Fibroblast of villous mesenchyme (primary cell): Measurements from ENCODE around the gene RIPK1. TPM values are rescaled to one million over a fixed set of nuclear protein-coding genes. Genes with fewer than 3 reads are reported as not detected.
"Not testable (repeated sequence)": the region's sequence is repeated elsewhere in the genome, so short reads cannot be mapped to it uniquely, and the experiment has no call there.

Experiments
- DNase-seq: peaks from one replicate; pipeline ENCODE4 v3.0.0-alpha.2; 2010; ENCODE audit warnings: low read depth
- H3K4me3 ChIP-seq: 2 replicates; pipeline ENCODE4 v1.5.1; 2011; ENCODE audit warnings: low read depth, mild to moderate bottlenecking, low read length
- total RNA-seq: library from RNA; depleted of rRNA; stranded (reverse); fragments of >200 nt; gene quantifications from 2 replicates; pipeline ENCODE4 v1.2.3, GENCODE V29; 2012
- TF ChIP-seq, protein P1 (sequence below): IDR thresholded peaks from 2 replicates; pipeline ENCODE4 v1.5.1; 2012; ENCODE audit warnings: low read depth, mild to moderate bottlenecking, low read length; ENCODE audit not compliant: insufficient read depth

Gene RIPK1
- total RNA-seq, 1 donor = 28.5 TPM

DNA sequence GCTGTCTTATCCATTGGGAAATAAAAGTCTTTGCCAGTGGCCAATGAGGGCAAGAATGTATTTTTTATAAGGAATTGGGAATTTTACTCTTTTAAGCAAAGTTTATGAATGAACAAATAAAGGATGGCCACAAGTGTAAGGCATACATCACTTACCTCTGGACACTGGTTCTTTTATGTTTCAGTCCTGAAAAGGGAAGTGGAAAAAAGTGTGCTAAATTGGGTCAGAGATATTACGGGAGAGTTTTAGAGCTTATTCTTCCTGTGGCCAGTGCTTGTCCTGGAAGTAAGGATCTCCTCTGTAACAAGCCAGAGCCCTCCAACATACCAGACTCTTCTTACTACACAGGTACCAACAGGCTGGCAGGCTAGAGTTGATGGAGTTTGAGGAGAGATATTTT, 22.5 kb upstream of the RIPK1 start:
- DNase-seq = no peak
- TF ChIP-seq, protein P1, sequence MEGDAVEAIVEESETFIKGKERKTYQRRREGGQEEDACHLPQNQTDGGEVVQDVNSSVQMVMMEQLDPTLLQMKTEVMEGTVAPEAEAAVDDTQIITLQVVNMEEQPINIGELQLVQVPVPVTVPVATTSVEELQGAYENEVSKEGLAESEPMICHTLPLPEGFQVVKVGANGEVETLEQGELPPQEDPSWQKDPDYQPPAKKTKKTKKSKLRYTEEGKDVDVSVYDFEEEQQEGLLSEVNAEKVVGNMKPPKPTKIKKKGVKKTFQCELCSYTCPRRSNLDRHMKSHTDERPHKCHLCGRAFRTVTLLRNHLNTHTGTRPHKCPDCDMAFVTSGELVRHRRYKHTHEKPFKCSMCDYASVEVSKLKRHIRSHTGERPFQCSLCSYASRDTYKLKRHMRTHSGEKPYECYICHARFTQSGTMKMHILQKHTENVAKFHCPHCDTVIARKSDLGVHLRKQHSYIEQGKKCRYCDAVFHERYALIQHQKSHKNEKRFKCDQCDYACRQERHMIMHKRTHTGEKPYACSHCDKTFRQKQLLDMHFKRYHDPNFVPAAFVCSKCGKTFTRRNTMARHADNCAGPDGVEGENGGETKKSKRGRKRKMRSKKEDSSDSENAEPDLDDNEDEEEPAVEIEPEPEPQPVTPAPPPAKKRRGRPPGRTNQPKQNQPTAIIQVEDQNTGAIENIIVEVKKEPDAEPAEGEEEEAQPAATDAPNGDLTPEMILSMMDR = no peak
- no peak overlapping the region for H3K4me3 ChIP-seq

GRCh38 chr6:3046295-3046694, 22.0 kb upstream of the RIPK1 start:
- TF ChIP-seq, protein P1 = no peak
- H3K4me3 ChIP-seq = no peak overlapping the region
- DNase-seq = no peak

- not testable (repeated sequence) for DNase-seq, H3K4me3 ChIP-seq
Observed at GRCh38 chr6:3048009-3048408, 20.3 kb upstream of the RIPK1 start.

DNA sequence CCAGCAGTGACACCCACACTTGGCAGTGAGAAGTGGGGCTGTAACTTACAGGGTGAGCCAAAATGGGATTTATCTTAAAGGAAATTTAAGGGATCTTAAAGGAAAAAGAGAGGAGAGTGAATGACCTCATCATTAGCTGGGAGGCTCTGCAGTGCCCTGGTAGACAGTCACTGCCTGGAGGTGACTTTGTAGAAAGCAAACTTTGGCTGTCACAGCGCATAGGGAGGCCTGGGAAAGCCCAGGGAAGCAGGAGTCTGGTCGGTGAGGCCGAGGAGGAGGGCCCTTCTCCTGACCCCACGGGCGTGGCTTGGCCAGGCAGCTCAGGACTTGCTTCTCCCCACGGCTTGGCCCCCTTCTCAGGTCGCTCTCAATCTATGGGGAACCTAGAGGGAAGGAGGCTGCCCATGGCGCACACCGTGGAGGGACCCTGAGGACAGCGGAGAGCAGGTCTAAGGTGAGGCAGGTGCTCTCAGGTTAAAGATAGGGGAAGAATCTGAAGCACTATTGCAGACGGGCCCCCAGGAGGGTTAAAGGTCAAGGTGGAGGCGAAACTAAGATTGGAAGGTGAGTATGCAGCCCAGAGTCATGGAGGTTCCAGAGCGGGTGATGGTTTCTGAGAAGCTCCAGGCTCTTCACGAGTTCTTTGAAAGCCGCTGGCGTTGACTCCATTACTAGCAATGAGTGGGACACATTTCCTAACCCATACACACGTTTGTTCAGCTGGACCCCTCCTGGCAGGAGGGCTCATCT, 15.6 kb upstream of the RIPK1 start:
- no peak for DNase-seq
- no peak overlapping the region for H3K4me3 ChIP-seq
- TF ChIP-seq, protein P1 = no peak

DNA sequence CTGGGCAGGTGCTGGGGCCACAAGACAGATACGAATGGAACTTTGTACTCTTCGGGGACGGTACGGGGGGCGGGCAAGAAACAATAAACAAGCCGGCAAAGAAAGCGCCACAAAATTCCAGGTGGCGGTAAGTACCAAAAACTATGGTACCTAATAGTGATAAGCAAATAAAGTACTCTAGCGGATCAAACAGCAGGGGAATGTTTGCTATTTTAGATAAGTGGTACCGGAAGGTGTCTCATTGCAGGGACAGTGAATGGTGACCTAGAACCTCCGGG, 15.1 kb upstream of the RIPK1 start:
- peak overlapping the region; percentile 49 for H3K4me3 ChIP-seq
- no peak for DNase-seq
- TF ChIP-seq, protein P1 = no peak

DNA sequence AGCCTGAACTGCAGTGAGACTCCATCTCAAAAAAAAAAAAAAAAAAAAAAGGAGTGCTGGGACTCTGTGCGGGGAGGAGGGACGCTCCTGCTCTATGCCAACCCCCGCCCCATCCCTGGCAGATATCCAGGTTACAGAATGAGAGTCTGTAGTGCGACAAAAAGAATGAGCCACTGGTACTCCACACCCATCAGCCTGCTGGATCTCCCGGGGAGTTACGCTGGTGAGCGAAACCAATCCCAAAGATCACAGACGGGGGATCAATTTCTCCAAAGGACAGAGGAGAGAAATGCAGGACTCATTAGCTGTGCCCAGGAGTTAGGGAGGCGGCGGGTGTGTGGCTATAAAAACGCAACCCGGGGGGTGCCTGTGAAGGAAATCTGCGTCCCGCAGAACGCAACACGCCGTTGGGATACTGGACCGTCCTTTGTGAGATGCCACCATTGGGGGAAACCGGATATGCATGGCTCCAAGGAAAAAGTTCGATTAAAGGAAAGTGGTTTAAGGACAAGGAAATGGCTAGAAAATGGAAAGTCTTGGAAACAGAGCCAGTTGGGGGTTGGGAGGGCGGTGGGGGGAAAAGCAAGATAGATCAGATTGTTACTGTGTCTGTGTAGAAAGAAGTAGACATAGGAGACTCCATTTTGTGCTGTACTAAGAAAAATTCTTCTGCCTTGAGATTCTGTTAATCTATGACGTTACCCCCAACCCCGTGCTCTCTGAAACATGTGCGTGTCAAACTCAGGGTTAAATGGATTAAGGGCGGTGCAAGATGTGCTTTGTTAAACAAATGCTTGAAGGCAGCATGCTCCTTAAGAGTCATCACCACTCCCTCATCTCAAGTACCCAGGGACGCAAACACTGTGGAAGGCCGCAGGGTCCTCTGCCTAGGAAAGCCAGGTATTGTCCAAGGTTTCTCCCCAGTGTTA, 13.8 kb upstream of the RIPK1 start:
- not testable (repeated sequence) for DNase-seq
- H3K4me3 ChIP-seq = peak overlapping the region; percentile 39

GRCh38 chr6:3055158-3055499, 13.2 kb upstream of the RIPK1 start:
- not testable (repeated sequence) for H3K4me3 ChIP-seq, DNase-seq

DNA sequence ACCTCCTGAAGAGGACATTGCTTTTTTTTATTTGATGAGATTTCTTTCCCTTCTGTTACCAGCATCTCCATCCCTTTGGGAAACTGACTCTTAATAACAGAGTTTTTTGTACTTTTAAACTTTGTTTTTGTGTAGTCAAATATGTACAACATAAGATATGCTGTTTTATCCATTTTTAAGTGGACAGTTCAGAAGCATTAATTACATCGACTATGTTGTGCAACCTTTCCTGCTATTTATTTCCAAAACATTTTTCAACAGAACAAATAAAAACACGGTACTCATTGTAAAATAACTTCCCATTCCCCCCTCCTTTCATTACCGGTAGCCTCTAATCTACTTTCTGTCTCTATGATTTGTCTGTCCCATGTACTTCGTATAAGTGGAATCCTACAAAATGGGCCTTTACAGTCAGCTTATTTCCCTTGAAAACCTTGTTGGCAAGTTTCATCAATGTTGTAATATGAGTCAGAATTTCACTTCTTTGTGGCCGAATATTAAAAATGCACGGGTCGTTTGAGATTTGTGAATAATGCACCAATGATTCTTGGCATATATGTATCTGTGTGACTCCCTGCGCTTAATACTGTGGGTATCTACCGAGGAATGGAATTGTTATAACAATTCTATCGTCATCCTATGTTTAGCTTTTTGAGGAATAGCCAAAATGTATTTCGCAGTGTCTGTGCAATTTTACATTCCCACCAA, 11.1 kb upstream of the RIPK1 start:
- H3K4me3 ChIP-seq = no peak overlapping the region
- TF ChIP-seq, protein P1 = no peak
- DNase-seq = no peak
